Peyer's patch (tissue), 4 donors: ENCODE results near the gene MYMK.

Source experiments
- POLR2A ChIP-seq, 2 donors: fragments of 450-650 bp; IDR thresholded peaks; one replicate each; pipeline ENCODE4 v1.5.1; 2017; ENCODE audit warnings: antibody characterized with exemption in 2 of 2, mild to moderate bottlenecking in 2 of 2, moderate library complexity in 2 of 2
- TF ChIP-seq, protein P1 (sequence below), 6 experiments: fragments of 450-650 bp in 4 of 6; fragments of 200-600 bp in 2 of 6; sonication (generic) in 1 of 6; IDR thresholded peaks; one replicate each; pipeline ENCODE4 v1.5.1; 2017 to 2019; ENCODE audit warnings: antibody characterized with exemption in 6 of 6, mild to moderate bottlenecking in 3 of 6, moderate library complexity in 1 of 6

DNA sequence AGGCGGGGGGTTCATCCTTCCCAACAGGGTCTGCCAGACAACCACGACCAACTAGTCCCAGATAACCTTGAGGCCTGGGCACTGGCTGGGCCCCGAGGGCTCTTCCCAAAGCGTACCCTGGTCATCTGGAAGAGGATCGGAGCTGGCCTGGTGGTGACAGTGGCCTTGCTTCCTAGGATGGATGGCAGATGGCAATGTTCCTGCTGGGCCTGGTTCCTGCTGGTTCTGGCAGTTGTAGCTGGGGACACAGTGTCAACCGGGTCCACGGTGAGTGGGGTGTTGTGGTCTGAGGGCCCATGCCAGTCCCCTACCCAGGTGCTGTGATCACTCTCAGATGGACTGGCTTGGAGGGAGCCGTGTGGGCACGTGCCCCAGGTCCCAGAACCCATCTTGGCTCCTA, 11.8 kb upstream of the MYMK start:
- no peak for TF ChIP-seq POLR2A (IDR thresholded peaks at IDR 0.05)
- TF ChIP-seq, protein P1, sequence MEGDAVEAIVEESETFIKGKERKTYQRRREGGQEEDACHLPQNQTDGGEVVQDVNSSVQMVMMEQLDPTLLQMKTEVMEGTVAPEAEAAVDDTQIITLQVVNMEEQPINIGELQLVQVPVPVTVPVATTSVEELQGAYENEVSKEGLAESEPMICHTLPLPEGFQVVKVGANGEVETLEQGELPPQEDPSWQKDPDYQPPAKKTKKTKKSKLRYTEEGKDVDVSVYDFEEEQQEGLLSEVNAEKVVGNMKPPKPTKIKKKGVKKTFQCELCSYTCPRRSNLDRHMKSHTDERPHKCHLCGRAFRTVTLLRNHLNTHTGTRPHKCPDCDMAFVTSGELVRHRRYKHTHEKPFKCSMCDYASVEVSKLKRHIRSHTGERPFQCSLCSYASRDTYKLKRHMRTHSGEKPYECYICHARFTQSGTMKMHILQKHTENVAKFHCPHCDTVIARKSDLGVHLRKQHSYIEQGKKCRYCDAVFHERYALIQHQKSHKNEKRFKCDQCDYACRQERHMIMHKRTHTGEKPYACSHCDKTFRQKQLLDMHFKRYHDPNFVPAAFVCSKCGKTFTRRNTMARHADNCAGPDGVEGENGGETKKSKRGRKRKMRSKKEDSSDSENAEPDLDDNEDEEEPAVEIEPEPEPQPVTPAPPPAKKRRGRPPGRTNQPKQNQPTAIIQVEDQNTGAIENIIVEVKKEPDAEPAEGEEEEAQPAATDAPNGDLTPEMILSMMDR (IDR thresholded peaks at IDR 0.05), result no peak
